IMR-90 (cell line): Measurements from ENCODE around the gene CAPN2. TPM values are rescaled to one million over a fixed set of nuclear protein-coding genes. Genes with fewer than 3 reads are reported as not detected.

Experiments used
- ATAC-seq: fragments of 200-7000 bp; cut with Tn5 transposase; 2 replicates; pipeline ENCODE4 v1.9.1; 2020; ENCODE audit warnings: low read depth, mild to moderate bottlenecking, moderate library complexity
- BruUV-seq: library from RNA; stranded (reverse); fragments of 400-500 nt; replicated peaks from 2 replicates; lab custom pipeline; 2021; lab: Mats Ljungman, UMichigan
- CTCF ChIA-PET: fragments of 300-600 bp; formaldehyde crosslinking; extraction: SDS; loops from one replicate; lab custom pipeline; 2021; ENCODE audit warnings: antibody characterized with exemption; lab: Yijun Ruan, JAX
- POLR2A ChIA-PET: fragments of 300-600 bp; sonication (Branson Sonifier 250); formaldehyde crosslinking; loops from one replicate; lab custom pipeline; 2022; ENCODE audit warnings: antibody characterized with exemption; ENCODE audit not compliant: unreplicated experiment; lab: Charles Lee
- DNase-seq: peaks from one replicate; pipeline ENCODE4 v3.0.0; 2013
- H2AFZ ChIP-seq: replicated peaks from 2 replicates; pipeline ENCODE3; 2013; ENCODE audit warnings: low read length, mild to moderate bottlenecking; ENCODE audit not compliant: poor library complexity
- H2AK5ac ChIP-seq: 2 replicates; pipeline ENCODE4 v1.6.1; 2013; ENCODE audit warnings: low read depth, low read length, inconsistent platforms
- H2AK9ac ChIP-seq: replicated peaks from 2 replicates; pipeline ENCODE3; 2013; ENCODE audit warnings: mild to moderate bottlenecking, low read depth, low read length, moderate library complexity; ENCODE audit not compliant: poor library complexity
- H2BK120ac ChIP-seq: 2 replicates; pipeline ENCODE4 v1.6.1; 2013; ENCODE audit warnings: low read depth, low read length, inconsistent platforms
- H2BK15ac ChIP-seq: 3 replicates; pipeline ENCODE4 v1.6.1; 2013; ENCODE audit warnings: low read depth, low read length, inconsistent platforms
- H2BK20ac ChIP-seq: 2 replicates; pipeline ENCODE4 v1.6.1; 2013; ENCODE audit warnings: low read depth, mild to moderate bottlenecking, inconsistent platforms, low read length, moderate library complexity
- H2BK5ac ChIP-seq: 2 replicates; pipeline ENCODE4 v1.6.1; 2013; ENCODE audit warnings: mild to moderate bottlenecking, low read depth, low read length, inconsistent platforms; ENCODE audit not compliant: poor library complexity, severe bottlenecking
- H3K14ac ChIP-seq: replicated peaks from 2 replicates; pipeline ENCODE4 v1.6.1; 2013; ENCODE audit warnings: low read depth, low read length, inconsistent platforms
- H3K18ac ChIP-seq: 2 replicates; pipeline ENCODE4 v1.6.1; 2013; ENCODE audit warnings: low read depth, low read length, control low read depth
- H3K23ac ChIP-seq: 2 replicates; pipeline ENCODE4 v1.6.1; 2013; ENCODE audit warnings: low read depth, low read length, inconsistent platforms
- H3K27ac ChIP-seq: 2 replicates; pipeline ENCODE4 v1.5.1; 2013; ENCODE audit warnings: mild to moderate bottlenecking, control low read depth, low read length; ENCODE audit not compliant: insufficient read depth
- H3K27me3 ChIP-seq: 2 replicates; pipeline ENCODE4 v1.6.1; 2013; ENCODE audit warnings: low read length; ENCODE audit not compliant: control insufficient read depth, insufficient read depth
- H3K36me3 ChIP-seq: 2 replicates; pipeline ENCODE4 v1.6.1; 2013; ENCODE audit warnings: low read length, mixed read lengths; ENCODE audit not compliant: control insufficient read depth, insufficient read depth
- H3K4ac ChIP-seq: 2 replicates; pipeline ENCODE4 v1.6.1; 2013; ENCODE audit warnings: low read depth, low read length, inconsistent platforms
- H3K4me1 ChIP-seq: 2 replicates; pipeline ENCODE4 v1.6.1; 2013; ENCODE audit warnings: low read length, mixed read lengths; ENCODE audit not compliant: control insufficient read depth, insufficient read depth
- H3K4me2 ChIP-seq: 2 replicates; pipeline ENCODE4 v1.6.1; 2013; ENCODE audit warnings: low read depth, mild to moderate bottlenecking, control low read depth, low read length, moderate library complexity
- H3K4me3 ChIP-seq: 2 replicates; pipeline ENCODE4 v1.5.1; 2013; ENCODE audit warnings: low read depth, mild to moderate bottlenecking, control low read depth, low read length, moderate library complexity; ENCODE audit not compliant: insufficient read depth
- H3K56ac ChIP-seq: 2 replicates; pipeline ENCODE4 v1.6.1; 2013; ENCODE audit warnings: low read length, inconsistent platforms; ENCODE audit not compliant: insufficient read depth; ENCODE audit errors: extremely low read depth
- H3K79me1 ChIP-seq, 2 experiments: 2 replicates each; pipeline ENCODE4 v1.6.1; 2013; ENCODE audit warnings: low read length in 2 of 2, inconsistent platforms in 1 of 2, low read depth in 1 of 2
- H3K9ac ChIP-seq: 2 replicates; pipeline ENCODE4 v1.6.1; 2013; ENCODE audit warnings: low read depth, low read length, control low read depth
- H3K9me1 ChIP-seq: 2 replicates; pipeline ENCODE4 v1.6.1; 2013; ENCODE audit warnings: low read length, inconsistent platforms; ENCODE audit not compliant: insufficient read depth
- H3K9me3 ChIP-seq: 2 replicates; pipeline ENCODE4 v1.6.1; 2013; ENCODE audit warnings: low read length; ENCODE audit not compliant: control insufficient read depth, insufficient read depth
- H4K20me1 ChIP-seq: 2 replicates; pipeline ENCODE4 v1.6.1; 2013; ENCODE audit warnings: low read length, inconsistent platforms; ENCODE audit not compliant: insufficient read depth
- H4K5ac ChIP-seq: 2 replicates; pipeline ENCODE4 v1.6.1; 2013; ENCODE audit warnings: mild to moderate bottlenecking, low read depth, low read length, control low read depth
- H4K8ac ChIP-seq, 2 experiments: 2 replicates each; pipeline ENCODE4 v1.6.1; 2013; ENCODE audit warnings: low read depth in 2 of 2, low read length in 2 of 2, control low read depth in 1 of 2, inconsistent platforms in 1 of 2
- H4K91ac ChIP-seq: 2 replicates; pipeline ENCODE4 v1.6.1; 2013; ENCODE audit warnings: low read depth, low read length, inconsistent platforms; ENCODE audit not compliant: insufficient read depth
- BHLHE40 ChIP-seq: fragments of 150-350 bp; IDR thresholded peaks from 2 replicates; pipeline ENCODE4 v1.6.1; 2016; ENCODE audit warnings: mild to moderate bottlenecking, low read depth, low read length
- MAFK ChIP-seq: IDR thresholded peaks from 2 replicates; pipeline ENCODE4 v1.6.1; 2012; ENCODE audit warnings: low read depth, low read length, improper control_type of control experiment
- POLR2A ChIP-seq: IDR thresholded peaks from 2 replicates; pipeline ENCODE4 v1.6.1; 2012; ENCODE audit warnings: mild to moderate bottlenecking, low read depth, low read length
- WGBS, 2 experiments: methylation state at CpG; one replicate each; pipeline versions ENCODE4 v1.1.5 to v1.1.7; 2013; ENCODE audit warnings: missing lambda C conversion rate in 2 of 2; ENCODE audit not compliant: insufficient read length in 1 of 2; ENCODE audit errors: extremely low coverage in 2 of 2; 5-methylcytosine and 5-hydroxymethylcytosine counted together
- dilution Hi-C: fragments of 300-500 bp; cut with HindIII; formaldehyde crosslinking; loops from one replicate; pipeline ENCODE4 v1.14.3; 2018; ENCODE audit warnings: low sequenced_read_pairs; ENCODE audit not compliant: unreplicated experiment
- in situ Hi-C: fragments of 300-500 bp; cut with MboI; formaldehyde crosslinking; loops from 3 replicates; pipeline ENCODE4 v1.14.3; 2019; ENCODE audit warnings: low sequenced_read_pairs, inconsistent platforms, mixed read lengths
- intact Hi-C: fragments of 100-400 bp; cut with micrococcal nuclease; formaldehyde crosslinking; loops from 2 replicates; pipeline ENCODE4 v1.10.0; 2022
- polyA plus RNA-seq, 3 experiments: library from polyadenylated mRNA; depleted of rRNA; stranded (reverse); fragments of >200 nt; gene quantifications; 2 replicates each; pipeline ENCODE4 v1.2.3, GENCODE V29; 2012; ENCODE audit warnings: low replicate concordance in 1 of 3
- total RNA-seq: library from RNA; depleted of rRNA; stranded (reverse); fragments of >200 nt; gene quantifications from 2 replicates; pipeline ENCODE4 v1.2.3, GENCODE V29; 2012

CAPN2 gene
- total and polyA plus RNA-seq, 2 of the 4 experiments (the other 2 are of a cell fraction): 339 to 430 TPM

DNA sequence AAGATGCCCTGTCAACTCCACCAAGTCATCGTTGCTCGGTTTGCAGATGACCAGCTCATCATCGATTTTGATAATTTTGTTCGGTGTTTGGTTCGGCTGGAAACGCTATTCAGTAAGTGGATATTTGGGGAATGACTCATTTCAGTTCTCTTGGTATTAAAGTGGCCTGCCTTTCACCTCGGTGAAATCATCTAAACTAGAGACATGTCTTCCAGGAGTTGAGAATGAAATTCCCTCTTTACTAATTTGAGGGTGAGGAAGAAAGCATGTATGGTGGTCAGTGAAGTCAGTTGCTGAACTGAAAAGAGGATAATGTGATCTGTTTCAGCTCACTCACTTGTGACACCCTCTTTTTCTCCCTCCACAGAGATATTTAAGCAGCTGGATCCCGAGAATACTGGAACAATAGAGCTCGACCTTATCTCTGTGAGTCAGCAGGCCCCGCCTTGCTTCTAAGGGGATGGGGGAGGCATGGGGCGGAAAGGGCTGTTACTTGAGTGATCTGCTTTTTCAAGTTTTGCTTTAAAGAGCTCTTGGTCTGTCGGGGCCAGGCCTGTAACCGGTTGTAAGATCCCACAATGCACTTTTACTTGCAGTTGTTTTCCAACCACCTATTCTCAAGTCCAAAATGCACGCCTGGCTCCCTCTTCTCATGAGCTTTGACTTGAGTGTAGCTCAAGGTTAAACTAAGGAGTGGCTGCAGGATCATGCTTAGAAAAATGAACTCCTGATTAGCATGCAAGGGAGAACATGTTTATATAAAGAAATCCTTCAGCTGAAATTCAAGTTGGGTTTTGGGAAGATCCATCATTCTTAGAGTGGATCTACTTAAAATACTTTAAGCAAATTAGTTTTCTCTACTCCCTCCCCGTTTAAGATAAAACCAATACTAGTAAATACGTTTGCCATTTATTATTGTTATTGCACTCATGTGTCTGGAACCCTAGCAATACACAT is 59.8 kb downstream of the CAPN2 start:
- Histone ChIP-seq H3K36me3 (peaks cover 55% of the 10 kb centered on the region), H2BK120ac (peak overlapping the region; percentile 80), H3K27ac (peak overlapping the region; percentile 95), H2AFZ (peak overlapping the region; percentile 27), H3K18ac (peak overlapping the region; percentile 87; the same call in 1 of the 2 replicates), H2BK20ac (peak overlapping the region; percentile 76), H2BK5ac (peak overlapping the region; percentile 94), H3K9me3 (no peaks in the 10 kb centered on the region), H3K27me3 (no peaks in the 10 kb centered on the region), H2BK15ac (peak overlapping the region; percentile 59; the same call in 1 of the 3 replicates), H3K4ac (peak overlapping the region; percentile 76), H3K14ac (peak overlapping the region; percentile 83), H2AK9ac (peak overlapping the region; percentile 10), H3K9ac (peak overlapping the region; percentile 48; the same call in 1 of the 2 replicates), H4K5ac (peak overlapping the region; percentile 68), H3K9me1 (peaks cover 12% of the 10 kb centered on the region), H3K79me1 (peaks cover 18 to 39% of the 10 kb centered on the region in 2 experiments), H4K20me1 (peaks cover 12% of the 10 kb centered on the region), H3K4me3 (no peak overlapping the region), H4K8ac (peak overlapping the region; percentile 26 to 85), H3K4me2 (peak overlapping the region; percentile 88), H3K23ac (peak overlapping the region; percentile 93), H2AK5ac (peak overlapping the region; percentile 73; the same call in 1 of the 2 replicates), H3K4me1 (peaks cover 23% of the 10 kb centered on the region), H3K56ac (peak overlapping the region; percentile 76), H4K91ac (peak overlapping the region; percentile 77)
- WGBS, 2 experiments: no CpG with 5 or more reads among the region's 16 CpGs
- ATAC-seq (peak; percentile 77), DNase-seq (peak; percentile 91)
- TF ChIP-seq POLR2A (peak; percentile 21; the same call in 1 of the 2 replicates), MAFK (no peak), BHLHE40 (peak; percentile 39; the same call in 1 of the 2 replicates)
- dilution Hi-C loops (no loop called here), intact Hi-C loops (no loop called here), in situ Hi-C loops (no loop called here)
- CTCF ChIA-PET: interaction anchor here (0.7 to 1.1 kb wide), 2 partner anchors 8 to 10 kb away, joined by 4 to 5 read pairs; no protein-coding TSS in a partner anchor
- POLR2A ChIA-PET: interaction anchor here (0.6 to 1.6 kb wide), 4 partner anchors 71 to 588 kb away, joined by 3 to 7 read pairs (median 4); no protein-coding TSS in a partner anchor
- no TSS peak for BruUV-seq
